VCaP (cell line): ENCODE data around the gene XXYLT1.

ENCODE experiments used
- H3K27ac ChIP-seq: fragments of 450-650 bp; 2 replicates; pipeline ENCODE4 v1.5.1; 2017
- TF ChIP-seq, protein P1 (sequence below): fragments of 450-650 bp; conservative IDR thresholded peaks from 2 replicates; pipeline ENCODE4 v1.5.1; 2017; ENCODE audit warnings: mild to moderate bottlenecking, moderate library complexity

XXYLT1 gene

DNA sequence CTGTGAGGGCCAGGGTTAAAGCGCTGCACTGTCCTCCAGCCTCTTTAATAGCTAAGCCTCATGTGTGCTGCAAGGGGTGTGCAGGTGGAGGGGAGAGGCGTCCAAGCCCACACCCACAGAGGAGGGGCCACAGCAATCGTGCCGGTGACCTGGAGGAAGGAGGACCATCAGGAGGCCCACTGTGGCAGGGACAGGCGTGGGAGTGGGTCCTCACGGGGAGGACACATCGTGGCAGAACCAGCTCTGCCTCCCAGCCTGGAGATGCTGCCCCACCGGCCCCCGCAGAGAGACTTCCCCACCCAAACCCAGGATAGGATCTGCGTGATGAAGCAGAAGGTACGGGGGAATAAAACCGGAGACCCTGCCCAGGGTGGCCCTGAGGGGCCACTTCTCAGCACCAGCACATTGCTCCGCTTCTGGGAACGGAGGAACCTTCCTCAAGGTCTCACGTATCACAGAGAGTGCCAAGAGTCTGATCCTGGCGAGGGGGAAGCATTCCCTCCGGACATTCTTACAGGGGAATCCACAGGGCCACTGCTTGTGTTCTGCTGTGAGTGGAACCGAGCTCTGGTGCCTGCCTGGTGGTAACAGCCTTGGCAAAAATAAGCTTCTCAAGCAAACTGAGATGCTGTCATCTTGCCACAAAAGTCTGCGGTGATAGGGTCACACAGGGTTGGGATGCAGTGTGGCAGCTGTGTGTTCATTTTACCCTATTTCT lies 199.8 kb downstream of the XXYLT1 start:
- TF ChIP-seq, protein P1, sequence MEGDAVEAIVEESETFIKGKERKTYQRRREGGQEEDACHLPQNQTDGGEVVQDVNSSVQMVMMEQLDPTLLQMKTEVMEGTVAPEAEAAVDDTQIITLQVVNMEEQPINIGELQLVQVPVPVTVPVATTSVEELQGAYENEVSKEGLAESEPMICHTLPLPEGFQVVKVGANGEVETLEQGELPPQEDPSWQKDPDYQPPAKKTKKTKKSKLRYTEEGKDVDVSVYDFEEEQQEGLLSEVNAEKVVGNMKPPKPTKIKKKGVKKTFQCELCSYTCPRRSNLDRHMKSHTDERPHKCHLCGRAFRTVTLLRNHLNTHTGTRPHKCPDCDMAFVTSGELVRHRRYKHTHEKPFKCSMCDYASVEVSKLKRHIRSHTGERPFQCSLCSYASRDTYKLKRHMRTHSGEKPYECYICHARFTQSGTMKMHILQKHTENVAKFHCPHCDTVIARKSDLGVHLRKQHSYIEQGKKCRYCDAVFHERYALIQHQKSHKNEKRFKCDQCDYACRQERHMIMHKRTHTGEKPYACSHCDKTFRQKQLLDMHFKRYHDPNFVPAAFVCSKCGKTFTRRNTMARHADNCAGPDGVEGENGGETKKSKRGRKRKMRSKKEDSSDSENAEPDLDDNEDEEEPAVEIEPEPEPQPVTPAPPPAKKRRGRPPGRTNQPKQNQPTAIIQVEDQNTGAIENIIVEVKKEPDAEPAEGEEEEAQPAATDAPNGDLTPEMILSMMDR: no peak
- H3K27ac ChIP-seq: no peak overlapping the region

- TF ChIP-seq, protein P1: no peak
- H3K27ac ChIP-seq: no peak overlapping the region
Observed at GRCh38 chr3:195070336-195070735, 200.6 kb downstream of the XXYLT1 start.

GRCh38 chr3:195069501-195070251 lies 201.3 kb downstream of the XXYLT1 start:
- no peak overlapping the region for H3K27ac ChIP-seq
- TF ChIP-seq, protein P1: no peak

GRCh38 chr3:195068084-195069080 lies 202.6 kb downstream of the XXYLT1 start:
- H3K27ac ChIP-seq: no peak overlapping the region
- TF ChIP-seq, protein P1: no peak

DNA sequence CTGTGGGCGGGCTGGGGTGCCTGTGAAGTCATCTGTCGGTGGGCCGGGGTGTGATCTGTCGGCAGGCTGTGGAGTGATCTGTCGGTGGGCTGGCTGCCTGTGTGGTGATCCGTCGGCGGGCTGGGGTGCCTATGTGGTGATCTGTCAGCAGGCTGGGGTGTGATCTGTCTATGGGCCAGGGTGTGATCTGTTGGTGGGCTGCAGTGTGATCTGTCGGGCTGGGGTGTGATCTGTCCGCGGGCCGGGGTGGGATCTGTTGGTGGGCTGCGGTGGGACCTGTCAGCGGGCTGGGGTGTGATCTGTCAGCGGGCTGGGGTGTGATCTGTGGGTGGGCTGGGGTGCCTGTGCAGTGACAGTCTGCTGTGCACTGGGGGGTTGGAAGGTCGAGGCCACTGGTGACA lies 204.5 kb downstream of the XXYLT1 start:
- no peak overlapping the region for H3K27ac ChIP-seq
- TF ChIP-seq, protein P1: no peak

GRCh38 chr3:195065864-195066185 lies 205.1 kb downstream of the XXYLT1 start:
- no peak overlapping the region for H3K27ac ChIP-seq
- TF ChIP-seq, protein P1: no peak
